ENCODE measurements around the gene SGF29.
"Not testable (repeated sequence)": the region's sequence is repeated elsewhere in the genome, so short reads cannot be mapped to it uniquely, and the experiment has no call there.

SGF29 gene

DNA sequence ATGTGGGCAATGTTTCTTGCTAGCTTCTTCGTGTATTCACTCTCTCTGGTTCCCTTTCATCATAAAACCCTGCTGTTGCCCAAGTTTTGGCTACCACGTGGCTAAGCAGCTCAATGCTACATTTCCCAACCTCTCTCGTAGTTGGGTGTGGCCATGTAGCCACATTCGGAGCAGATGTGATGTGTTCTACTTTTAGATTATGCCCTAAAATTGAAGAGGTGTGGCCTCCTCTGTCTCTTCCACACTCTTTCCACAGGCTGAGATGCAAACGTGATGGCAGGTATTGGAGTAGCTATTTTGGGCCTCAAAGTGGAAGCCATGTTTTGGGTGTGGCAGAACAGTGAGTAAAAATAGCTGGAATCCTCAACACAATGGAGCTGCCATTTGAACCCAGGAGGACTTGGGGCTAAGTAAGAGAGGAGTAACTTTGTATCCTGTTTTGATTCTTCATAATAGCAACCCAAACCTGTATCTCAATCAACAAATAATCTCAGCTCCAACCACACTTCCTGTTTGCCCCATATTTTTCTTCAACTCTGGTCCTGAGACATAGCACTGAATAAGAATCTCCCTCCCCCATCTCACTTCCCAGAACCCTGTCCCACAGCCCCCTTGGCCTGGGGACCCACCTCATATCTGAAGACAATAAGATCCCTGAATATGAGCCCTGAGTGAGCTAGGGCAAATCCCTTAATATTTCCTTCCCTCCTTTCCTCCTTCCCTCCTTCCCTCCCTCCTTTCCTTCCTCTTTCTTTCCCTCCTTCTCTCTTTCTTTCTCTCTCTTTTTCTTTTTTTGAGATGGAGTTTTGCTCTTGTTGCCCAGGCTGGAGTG lies 19.0 kb upstream of the SGF29 start:
- no peak for DNase-seq

DNA sequence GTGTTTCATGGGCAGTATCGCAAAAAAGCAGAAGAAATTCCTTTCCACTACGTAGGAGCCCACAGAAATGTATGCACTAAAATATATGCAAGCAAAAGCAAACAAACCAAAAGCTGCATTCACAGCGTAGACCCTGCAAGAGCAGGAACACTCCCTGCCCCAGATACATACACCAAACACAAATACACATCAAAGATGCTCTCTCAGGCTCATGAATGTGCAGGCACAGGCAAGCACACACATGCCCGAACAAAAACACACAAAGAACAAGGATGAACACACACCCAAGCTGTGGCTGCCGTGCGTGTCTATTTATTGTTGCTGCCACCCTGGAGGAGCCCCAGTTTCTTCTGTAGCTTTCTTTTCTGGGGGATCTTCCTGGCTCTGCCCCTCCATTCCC lies 16.6 kb upstream of the SGF29 start:
- DNase-seq: no peak

- no peak for DNase-seq
These were observed 15.6 kb upstream of the SGF29 start for GRCh38 chr16:28537964-28538732.

DNA sequence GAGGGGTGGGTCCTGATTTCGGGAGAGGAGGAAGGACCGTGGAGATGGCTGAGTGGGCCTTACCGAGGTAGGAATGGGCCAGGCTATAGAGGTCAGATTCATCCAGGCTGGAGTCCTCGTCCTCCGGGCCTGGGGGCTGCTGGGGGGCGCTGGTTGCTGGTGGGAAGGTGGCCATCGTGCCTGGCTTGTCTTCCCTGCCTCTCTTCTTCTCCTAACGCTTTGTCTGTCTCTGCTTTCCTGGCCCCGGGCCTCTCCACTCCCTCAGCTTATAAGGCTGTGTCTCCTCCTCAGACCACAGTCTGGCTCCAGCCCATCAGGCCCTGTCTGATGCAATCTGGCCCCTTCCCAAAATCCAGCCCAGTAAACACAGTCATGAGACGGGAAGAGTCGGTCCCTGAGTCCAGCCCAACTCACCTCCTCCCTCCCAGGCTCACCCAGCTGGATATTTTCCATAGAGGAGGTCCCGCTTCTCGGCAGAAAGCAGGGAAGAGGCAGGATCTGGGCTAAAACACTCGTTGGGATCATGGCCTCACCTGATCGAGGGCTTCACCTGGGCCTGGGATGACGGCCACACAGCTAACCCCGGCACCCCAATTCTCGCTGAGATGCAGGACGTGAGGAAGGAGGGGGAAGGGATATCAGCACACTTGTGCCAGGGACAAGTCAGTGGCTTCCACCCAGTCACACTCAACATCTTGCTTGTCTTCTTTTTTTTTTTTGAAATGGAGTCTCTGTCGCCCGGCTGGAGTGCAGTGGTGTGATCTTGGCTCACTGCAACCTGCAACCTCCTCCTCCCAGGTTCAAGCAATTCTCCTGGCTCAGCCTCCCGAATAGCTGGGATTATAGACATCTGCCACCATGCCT lies 14.8 kb upstream of the SGF29 start, which contains the start of gene NUPR1:
Gene NUPR1 (minus strand): TSS at position 242 of the 864 bp plus-strand sequence. CDS start 67 bp downstream, at position 175.
- no peak for DNase-seq

- DNase-seq: no peak
These were observed 13.4 kb upstream of the SGF29 start for GRCh38 chr16:28540346-28540745.

GRCh38 chr16:28542646-28543045 lies 11.1 kb upstream of the SGF29 start:
- no peak for DNase-seq

DNA sequence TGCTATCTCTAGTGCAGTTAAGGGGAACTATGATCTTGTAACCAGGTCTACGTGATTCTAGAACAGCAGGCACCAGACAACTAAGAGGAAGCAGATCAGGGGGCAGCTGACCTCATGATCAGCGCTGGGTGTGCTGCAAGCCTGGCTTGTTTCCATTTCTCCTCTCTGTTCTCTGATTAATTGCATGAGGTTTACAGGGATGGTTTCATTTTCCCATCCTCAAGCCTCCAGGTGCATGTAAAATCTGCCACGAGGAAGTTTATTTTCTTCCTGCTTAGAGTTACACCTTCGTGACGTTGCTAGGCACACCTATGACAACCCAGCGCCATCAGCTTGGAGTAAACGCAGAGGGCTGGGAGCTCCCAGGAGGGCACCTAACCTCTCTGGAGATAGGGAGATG lies 10.6 kb upstream of the SGF29 start:
- no peak for DNase-seq

GRCh38 chr16:28544998-28545397 lies 8.7 kb upstream of the SGF29 start:
- DNase-seq: no peak

- DNase-seq: not testable (repeated sequence)
These were observed 7.8 kb upstream of the SGF29 start for GRCh38 chr16:28545964-28546363.

DNA sequence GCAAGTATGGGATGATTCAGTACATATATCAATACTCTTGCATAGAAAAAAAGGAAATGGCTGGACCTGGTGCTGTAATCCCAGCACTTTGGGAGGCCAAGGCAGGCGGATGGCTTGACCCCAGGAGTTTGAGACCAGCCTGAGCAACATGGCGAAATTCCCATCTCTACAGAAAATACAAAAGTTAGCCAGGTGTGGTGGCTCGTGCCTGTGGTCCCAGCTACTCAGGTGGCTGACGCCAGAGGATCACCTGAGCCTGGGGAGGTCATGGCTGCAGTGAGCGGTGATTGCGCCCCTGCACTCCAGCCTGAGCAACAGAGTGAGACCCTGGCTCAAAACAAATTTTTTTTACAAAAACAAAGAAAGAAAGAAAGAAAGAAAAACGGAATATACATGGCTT lies 7.1 kb upstream of the SGF29 start:
- DNase-seq: no peak

- no peak for DNase-seq
These were observed 5.4 kb upstream of the SGF29 start for GRCh38 chr16:28548306-28548802.

- DNase-seq: no peak
These were observed 4.3 kb upstream of the SGF29 start for GRCh38 chr16:28549301-28549899.

GRCh38 chr16:28554634-28555423 lies 1.1 kb downstream of the SGF29 start:
- no peak for DNase-seq

DNA sequence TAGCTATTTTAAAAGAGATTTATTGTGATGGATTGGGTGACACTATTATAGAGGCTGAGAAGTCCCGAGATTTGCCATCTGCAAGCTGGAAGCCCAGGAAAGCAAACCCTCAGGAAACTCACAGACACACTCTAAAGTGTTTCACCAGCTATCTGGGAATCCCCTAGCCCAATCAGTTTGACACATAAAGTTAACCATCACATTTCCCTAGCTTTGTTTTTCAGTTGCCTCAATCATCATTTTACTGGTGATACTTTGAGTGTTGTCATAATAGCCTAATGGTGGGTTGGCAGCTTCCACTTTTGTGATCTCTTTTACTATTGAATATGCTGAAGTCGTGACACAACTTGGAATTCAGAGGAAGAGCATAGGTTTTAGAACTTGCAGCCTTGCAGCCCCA lies 1.8 kb downstream of the SGF29 start:
- no peak for DNase-seq

- no peak for DNase-seq
These were observed 3.2 kb downstream of the SGF29 start for GRCh38 chr16:28556914-28557320.

DNA sequence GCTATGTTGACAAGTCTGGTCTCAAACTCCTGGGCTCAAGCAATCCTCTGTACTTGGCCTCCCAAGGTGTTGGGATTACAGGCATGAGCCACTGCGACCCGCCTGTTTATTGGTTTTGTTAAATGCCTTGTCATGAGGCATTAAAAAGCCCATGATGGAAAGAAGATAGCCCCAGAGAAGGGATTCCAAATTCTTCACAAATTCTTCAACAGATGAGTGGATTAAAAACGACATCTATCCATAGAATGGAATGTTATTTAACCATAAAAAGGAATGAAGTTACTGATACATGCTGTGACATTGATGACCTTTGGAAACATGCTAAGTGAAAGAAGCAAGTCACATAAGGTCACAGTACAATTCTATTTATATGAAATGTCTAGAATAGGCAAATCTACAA lies 4.7 kb downstream of the SGF29 start:
- no peak for DNase-seq

DNA sequence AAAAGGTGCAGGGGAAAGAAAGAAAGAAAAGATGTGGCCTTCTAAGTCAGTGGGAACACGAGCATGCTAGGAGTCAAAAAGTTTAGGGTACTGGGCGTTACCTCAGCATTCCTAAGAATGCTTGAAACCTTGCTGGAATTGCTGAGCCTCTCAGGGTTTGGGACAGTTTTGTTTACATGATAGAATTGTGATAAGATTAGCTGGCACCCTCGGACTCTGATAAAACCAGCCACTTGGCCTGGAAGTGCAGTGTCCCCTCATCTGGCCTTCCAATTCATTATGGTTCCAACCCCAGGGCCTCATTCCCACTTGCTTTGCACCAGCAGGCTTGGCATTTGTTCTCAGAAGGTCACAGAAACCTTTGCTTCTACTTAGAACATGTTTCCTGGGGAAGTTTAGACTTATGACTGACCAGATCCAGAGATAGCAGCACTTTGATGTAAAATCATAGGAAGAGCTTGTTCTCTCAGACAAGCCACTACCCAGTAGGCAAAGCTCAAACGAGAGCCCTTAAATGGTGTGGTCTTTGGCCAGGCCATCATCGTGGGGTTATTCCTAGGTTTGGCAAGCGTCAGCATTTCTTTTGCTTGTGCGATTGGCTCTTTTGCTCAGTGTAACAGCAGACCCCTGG lies 8.0 kb downstream of the SGF29 start:
- no peak for DNase-seq

DNA sequence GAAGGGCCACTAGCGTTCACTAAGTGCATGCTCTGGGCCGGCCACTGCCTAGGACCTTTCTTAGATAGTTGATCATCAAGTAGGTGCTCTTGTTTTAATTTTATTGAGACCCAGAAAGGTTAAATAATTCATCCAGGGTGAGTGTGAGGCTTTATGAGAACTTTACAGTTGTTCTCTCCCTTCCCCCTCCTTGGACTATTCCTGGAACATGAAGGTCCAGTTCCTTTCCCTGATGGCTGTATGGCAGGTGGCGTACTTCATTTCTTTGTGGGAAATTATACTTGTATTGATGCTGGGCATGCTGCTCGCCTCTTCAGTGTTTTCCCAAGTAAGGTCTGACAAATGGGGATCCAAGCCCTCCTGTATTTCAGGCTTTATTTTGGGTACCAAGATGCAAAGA lies 8.5 kb downstream of the SGF29 start:
- DNase-seq: no peak

DNA sequence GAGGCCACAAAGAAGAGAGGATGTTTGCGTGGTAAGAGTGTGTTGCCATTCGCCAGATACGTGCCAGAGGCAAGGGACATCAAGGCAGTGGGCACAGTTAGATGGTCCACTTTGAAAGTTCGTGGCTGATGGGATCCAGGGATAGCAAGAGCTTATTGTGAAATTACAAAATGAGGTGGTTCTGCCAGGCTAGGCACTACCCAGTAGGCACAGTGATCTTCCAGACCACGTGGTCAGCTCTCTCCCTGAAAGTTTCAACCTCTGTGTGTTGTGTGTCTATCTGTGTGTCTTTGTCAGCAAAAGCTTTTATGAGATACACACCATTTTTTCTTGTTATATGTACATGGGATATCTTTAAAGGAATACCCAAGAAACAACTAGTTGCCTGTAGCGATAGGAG lies 9.5 kb downstream of the SGF29 start:
- DNase-seq: no peak

- not testable (repeated sequence) for DNase-seq
These were observed 12.7 kb downstream of the SGF29 start for GRCh38 chr16:28566233-28566925.

GRCh38 chr16:28567292-28567691 lies 13.6 kb downstream of the SGF29 start:
- DNase-seq: no peak
